ENCODE results near the gene LRRC55.

Gene LRRC55

GRCh38 chr11:57237204-57237681 is 55.5 kb downstream of the LRRC55 start, which contains the start of gene APLNR:
Gene APLNR, minus strand, starts transcription at chr11:57237250. Its CDS starts 246 bp downstream, at chr11:57237004.
- DNase-seq (ENCODE audit: low spot score), result no peak

- no peak for DNase-seq (ENCODE audit: low spot score)
Measured at GRCh38 chr11:57239348-57239747, 57.6 kb downstream of the LRRC55 start.

- no peak for DNase-seq (ENCODE audit: low spot score)
Measured at GRCh38 chr11:57240007-57240406, 58.3 kb downstream of the LRRC55 start.

GRCh38 chr11:57240757-57241156 is 59.0 kb downstream of the LRRC55 start:
- no peak for DNase-seq (ENCODE audit: low spot score)

Data from AG08395 (cell line).